Sciatic nerve (tissue), 2 donors: Measurements from ENCODE around the gene TPRG1. TPM values are rescaled to one million over a fixed set of nuclear protein-coding genes. Genes with fewer than 3 reads are reported as not detected.

Source experiments
- ATAC-seq: fragments of 200-7000 bp; cut with Tn5 transposase; one replicate; pipeline ENCODE4 v1.9.1; 2020; ENCODE audit warnings: mild to moderate bottlenecking, moderate library complexity
- DNase-seq: peaks from one replicate; pipeline ENCODE4 v3.0.0-alpha.2; 2020; ENCODE audit warnings: low spot score
- intact Hi-C: fragments of 100-400 bp; cut with DNase I; formaldehyde crosslinking; loops from one replicate; pipeline ENCODE4 v1.14.2; 2022
- total RNA-seq: library from RNA; stranded (reverse); fragmentation: NEBNext Ultra II Directional; extraction: Animal tissue kit (Norgen Biotek cat#: 25700); gene quantifications from one replicate; pipeline ENCODE4 v1.2.1, GENCODE V29; 2021
- donor health status: DM: no; HTN: no; CAD: no.
- donor health status: DM: no; HTN: no; CAD: no.

Gene TPRG1
- total RNA-seq, 1 donor from 2014 or later = 12.7 TPM

GRCh38 chr3:189270248-189270832, 98.6 kb downstream of the TPRG1 start:
- intact Hi-C loops = no loop called here
- ATAC-seq (no peak), DNase-seq (no peak)

DNA sequence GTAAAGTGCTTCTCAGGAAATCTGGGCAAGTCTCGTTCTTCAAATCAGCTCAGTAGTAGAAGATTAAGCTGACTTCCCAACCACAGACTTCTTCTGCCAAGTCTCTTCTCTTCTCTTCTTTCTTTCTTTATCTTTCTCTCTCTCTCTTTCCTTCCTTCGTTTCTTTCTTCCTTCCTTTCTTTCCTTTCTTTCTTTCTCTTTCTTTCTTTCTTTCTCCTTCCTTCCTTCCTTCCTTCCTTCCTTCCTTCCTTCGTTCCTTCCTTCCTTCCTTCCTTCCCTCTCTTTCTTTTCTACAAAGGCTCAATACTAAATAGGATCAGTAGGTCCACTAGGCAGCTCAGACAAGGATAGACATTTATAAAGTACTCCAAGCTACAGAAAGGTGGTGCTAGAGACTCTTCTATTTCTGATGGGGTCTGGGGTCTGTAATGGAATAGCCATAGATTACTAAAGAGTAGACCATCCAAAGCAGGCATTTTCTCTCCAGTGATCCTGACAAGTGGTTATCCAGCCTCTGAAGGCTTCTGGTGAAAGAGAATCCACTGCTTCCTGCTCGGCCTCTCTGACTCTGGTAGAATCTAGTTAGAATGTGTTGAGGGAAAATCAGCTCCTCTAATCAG, 100.8 kb downstream of the TPRG1 start:
- ATAC-seq = no peak
- DNase-seq = no peak
- intact Hi-C loops = no loop called here

DNA sequence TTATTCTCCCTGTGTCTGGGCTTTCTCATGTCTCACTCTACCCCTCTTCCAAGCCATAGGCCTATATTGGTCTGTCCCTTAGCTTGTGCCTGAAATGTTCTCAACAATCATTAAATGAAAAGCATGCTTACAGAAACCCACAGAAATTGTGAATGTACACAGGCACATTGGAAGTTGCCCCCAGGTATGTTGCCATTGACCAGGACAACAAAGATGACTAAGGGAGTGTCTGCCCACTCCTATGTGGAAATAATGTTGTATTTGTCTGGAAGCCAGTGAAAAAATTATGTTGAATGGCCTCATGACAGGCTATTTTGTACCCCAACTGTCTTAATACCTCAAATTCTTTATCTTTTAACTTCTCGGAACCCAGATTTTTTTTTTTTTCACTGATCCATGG, 102.0 kb downstream of the TPRG1 start:
- DNase-seq = no peak
- no peak for ATAC-seq
- intact Hi-C loops = no loop called here

DNA sequence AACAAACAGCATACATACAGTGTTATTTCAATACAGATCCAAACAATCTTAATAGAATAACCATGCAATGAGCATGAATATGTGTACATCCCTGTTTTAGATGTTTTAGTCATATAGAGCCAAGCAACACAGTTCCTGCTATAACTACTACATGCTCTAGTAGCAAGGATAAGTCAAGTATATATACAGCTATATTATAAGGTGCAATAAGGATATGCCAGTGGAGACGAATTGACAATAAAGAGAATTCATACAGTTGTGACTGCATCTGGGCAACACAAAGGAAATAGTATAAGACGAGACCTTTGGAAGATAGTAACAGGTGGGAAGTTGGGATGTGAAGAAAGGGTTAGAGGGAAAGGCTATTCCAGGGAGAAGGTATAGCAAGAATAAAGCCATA, 103.4 kb downstream of the TPRG1 start:
- DNase-seq (no peak), ATAC-seq (no peak)
- intact Hi-C loops = no loop called here

DNA sequence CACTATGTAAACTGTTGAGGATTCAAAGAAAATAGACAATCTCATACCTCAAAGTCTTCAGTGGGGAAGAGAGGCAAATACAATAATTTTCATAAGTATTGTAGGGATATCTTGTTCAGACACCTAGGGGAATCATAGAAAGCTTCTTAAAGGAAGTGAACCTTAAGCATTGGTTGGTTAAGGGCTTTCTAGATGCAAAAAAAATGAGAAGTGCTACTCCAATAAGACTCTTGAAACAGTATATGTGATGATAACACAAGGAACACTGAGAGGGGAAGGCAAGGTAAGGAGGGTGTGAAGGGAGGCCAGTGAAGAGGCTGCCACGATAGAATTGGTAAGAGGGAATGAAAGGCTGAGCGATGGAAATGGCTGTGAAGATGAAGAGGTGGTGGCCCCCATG, 104.1 kb downstream of the TPRG1 start:
- intact Hi-C loops = no loop called here

DNA sequence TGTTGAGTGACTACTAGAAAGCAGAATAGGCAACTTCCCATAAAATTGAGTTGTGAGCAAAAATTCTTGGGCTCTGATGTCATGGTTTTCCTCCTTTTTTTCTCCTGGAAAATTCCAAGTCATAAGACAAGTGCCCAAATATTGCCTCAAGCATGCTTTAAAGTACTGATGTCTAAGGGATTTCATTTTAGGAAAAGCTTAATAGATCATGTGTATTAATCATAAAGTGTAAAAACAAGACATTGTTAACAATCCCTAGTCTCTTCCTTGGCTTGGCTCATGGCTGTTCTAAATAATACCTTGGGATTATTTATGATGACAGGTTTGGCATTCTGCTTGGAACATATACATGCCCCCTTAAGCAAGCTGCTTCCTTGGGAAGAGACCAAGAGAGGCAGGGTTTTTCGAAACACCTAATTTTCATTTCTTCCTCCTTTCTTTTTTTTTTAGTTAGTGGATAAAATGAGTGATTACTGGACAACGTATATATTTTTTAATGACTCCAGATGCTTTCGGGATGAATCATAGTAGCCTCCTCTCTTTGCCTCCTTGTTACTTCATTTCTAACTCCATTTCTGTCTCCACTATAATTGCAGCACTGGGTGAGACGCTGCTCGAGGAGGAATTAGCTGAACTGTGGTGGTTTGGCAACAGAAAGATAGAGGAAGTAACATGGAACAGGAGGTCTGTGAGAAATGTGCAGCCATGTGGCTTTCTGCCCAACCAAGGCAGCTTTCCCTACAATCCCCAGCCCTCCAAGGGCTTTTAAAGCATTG, 104.9 kb downstream of the TPRG1 start:
- peak; percentile 61 for DNase-seq
- ATAC-seq = peak; percentile 88
- intact Hi-C loops = no loop called here

More for the DNA sequence above, 104.1 kb downstream of the TPRG1 start:
- ATAC-seq (no peak), DNase-seq (no peak)

DNA sequence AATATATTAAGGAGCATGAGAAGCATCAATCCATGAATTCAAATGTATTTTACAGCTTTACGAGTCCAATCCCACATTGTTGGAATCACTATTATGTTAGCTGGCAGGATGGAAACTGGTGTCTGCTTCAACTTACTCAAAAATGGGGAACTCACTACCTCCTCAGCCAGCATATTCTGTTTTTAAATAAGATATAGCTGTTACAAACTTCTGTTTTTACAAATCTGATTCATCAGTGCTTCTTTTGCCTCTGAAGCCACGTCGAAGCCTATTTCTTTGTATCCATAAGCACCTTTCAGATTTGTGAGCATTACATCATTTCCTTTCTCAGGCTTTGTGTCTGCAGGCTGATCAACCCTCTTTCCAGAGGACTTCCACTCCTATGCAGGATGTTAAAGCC, 105.9 kb downstream of the TPRG1 start:
- intact Hi-C loops = no loop called here
- ATAC-seq = peak; percentile 17
- DNase-seq = no peak

DNA sequence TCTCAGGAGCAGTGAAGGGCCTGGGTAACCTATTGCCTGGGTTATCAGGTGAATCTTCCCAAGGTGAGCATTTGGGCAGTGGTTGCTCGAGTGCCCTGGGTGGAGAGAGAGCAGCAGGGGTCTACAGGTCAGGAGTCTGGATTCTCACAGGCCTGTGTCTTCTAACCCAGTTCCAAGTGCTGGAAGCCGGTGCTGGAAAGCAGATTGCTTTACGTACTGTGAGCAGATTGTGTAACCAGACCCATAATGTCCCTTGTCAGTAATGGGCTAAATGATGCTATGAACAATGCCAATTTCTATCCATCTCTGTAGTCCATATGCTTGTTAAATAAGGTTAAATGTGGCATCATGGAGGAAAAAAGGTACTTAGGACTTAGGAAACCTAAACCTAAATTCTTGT, 106.5 kb downstream of the TPRG1 start:
- intact Hi-C loops = no loop called here
- ATAC-seq (no peak), DNase-seq (no peak)

- DNase-seq (no peak), ATAC-seq (no peak)
- intact Hi-C loops = no loop called here
Observed at GRCh38 chr3:189282189-189282588, 110.4 kb downstream of the TPRG1 start.

DNA sequence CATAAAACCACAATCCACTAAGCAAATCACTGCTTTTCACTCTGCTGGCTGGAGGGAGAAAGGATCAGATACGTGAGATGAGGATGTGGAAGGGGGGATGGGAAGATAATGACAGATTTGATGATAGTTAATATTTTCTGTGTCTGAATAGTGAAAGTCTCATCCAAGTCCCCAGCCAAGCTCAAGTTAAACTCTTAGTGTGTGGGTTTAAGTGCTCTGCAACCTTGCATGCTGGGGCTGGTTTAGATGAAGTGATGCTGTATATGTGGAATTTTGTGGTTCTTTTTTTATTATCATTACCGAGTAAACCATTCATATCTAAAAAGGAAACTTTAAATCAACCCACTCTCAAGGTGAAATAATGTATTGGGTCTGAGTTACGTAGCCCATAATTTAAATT, 111.0 kb downstream of the TPRG1 start:
- intact Hi-C loops = no loop called here
- ATAC-seq = no peak
- DNase-seq = no peak

DNA sequence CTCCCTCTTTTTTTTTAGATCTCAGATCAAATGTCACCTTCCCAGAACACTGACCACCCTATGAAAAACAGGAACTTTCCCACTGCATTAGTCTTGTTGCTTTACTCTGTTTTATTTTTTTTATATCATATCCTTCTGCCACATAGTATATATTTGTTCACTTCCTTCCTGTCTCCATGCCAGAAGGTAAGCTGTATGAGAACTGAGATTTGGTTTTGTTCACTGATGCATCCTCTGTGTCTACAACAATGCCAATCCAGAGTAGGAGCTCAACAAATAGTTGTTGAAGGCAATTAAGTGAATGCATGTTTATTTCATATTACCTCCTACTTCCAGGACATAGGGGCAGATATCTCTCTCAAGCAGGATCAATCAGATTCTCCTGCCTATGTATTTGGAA, 114.4 kb downstream of the TPRG1 start:
- no peak for ATAC-seq
- intact Hi-C loops = no loop called here
- DNase-seq = no peak

GRCh38 chr3:189286916-189287315, 115.1 kb downstream of the TPRG1 start:
- intact Hi-C loops = no loop called here
- no peak for ATAC-seq

GRCh38 chr3:189288348-189289235, 116.8 kb downstream of the TPRG1 start:
- ATAC-seq = no peak
- no peak for DNase-seq
- intact Hi-C loops = no loop called here

More at GRCh38 chr3:189286916-189287315, 115.1 kb downstream of the TPRG1 start:
- no peak for DNase-seq

DNA sequence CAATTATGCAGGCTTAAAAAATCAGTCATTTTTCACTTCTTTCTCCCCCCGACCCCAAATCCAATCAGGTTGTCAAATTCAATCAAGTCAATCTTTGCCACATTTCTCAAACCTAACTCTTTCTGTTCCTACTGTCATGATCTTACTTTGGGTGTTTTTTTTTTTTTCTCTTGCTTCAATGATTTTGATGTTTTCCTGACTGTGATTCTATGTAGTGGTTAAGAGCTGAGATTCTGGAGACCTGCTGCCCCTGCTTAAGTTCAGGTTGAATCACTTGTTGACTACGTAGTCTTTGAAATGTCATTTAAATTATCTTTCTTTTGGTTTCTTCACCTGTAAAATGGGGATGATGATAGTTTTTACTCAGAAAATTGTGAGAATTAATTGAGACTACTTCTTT, 117.5 kb downstream of the TPRG1 start:
- DNase-seq (no peak), ATAC-seq (no peak)
- intact Hi-C loops = no loop called here

- ATAC-seq (no peak), DNase-seq (no peak)
- intact Hi-C loops = no loop called here
Observed at GRCh38 chr3:189292667-189293484, 121.1 kb downstream of the TPRG1 start.

DNA sequence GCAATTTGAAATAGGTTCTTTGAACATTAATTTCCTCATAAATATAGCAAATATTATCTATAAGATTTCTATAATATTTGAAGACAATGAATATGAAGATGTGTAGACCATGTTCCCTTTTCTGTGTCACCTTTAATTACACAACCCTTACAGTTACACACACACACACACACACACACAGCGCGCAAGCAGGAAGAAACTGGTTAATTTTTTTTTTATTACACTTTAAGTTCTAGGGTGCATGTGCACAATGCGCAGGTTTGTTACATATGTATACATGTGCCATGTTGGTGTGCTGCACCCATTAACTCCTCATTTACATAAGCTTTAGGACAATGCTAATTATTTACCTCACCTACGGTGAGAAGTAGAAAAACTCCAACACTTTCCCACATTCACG, 122.9 kb downstream of the TPRG1 start:
- DNase-seq (no peak), ATAC-seq (no peak)
- intact Hi-C loops = loop anchor here (5.0 kb wide), 1 partner anchor 1538 kb away; no protein-coding TSS in a partner anchor

- ATAC-seq (no peak), DNase-seq (no peak)
- intact Hi-C loops = loop anchor here (5.0 kb wide), 1 partner anchor 1537 kb away; no protein-coding TSS in a partner anchor
Observed at GRCh38 chr3:189295089-189295488, 123.3 kb downstream of the TPRG1 start.

DNA sequence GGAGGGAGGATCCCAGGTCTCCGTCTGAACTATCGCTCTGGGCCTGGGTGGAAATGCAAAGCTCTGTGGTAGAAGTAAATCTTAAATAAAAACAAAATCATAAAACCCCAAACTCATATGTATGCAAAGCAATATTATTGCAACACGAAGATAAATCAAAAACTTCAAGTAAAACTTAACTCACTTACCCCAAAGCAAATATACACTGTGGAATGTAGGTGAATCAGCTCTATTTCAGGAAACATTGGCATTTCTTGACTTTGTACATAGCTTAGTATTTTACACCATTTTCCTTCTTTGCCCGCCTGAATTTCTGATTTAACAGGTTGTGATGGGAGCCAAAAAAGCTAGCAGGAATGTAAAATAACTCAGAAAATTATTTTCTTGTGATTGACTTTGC, 126.2 kb downstream of the TPRG1 start:
- intact Hi-C loops = loop anchor here (5.0 kb wide), 1 partner anchor 1534 kb away; no protein-coding TSS in a partner anchor
- ATAC-seq = no peak
- DNase-seq = no peak
